Measurements from ENCODE around the gene ANKRD35.

DNA sequence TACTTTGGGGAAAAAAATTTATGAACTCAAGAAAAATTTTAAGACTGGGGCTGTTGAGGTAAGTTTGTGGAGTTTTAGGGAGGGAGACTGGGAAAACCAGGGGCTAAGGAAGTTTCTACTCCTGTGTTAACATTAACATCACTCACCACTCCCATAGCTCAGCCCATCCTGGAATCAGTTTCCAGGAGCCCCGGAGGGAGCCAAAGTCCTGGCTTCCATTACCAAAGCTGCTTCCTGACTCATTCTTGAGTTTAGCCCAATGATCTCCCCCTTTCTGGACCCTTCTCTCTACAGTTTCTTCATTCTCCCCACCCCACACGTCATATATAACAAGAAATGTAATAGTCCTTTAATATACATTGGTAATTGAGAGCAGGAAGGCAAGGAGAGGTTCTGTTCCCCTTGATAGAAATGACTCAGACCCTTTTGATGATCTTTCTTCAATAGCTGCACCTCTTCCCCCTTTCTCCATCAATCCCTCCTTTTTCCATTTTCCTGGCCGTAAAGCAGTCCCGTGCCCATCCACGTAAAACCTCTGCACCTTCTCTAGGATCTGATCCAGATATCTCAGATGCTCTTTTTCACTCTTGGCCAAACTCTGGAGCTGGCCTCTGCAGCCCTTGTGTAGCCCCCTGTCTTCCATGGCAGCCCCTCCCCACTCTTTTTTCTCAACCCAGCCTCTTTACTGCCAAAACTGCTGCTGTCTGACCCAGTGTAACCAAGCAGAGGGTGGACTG lies 22.2 kb downstream of the ANKRD35 start:
- no peak for TF ChIP-seq EZH2 (IDR thresholded peaks at IDR 0.05; ENCODE audit: borderline replicate concordance, low read length)
- TF ChIP-seq, protein P1, sequence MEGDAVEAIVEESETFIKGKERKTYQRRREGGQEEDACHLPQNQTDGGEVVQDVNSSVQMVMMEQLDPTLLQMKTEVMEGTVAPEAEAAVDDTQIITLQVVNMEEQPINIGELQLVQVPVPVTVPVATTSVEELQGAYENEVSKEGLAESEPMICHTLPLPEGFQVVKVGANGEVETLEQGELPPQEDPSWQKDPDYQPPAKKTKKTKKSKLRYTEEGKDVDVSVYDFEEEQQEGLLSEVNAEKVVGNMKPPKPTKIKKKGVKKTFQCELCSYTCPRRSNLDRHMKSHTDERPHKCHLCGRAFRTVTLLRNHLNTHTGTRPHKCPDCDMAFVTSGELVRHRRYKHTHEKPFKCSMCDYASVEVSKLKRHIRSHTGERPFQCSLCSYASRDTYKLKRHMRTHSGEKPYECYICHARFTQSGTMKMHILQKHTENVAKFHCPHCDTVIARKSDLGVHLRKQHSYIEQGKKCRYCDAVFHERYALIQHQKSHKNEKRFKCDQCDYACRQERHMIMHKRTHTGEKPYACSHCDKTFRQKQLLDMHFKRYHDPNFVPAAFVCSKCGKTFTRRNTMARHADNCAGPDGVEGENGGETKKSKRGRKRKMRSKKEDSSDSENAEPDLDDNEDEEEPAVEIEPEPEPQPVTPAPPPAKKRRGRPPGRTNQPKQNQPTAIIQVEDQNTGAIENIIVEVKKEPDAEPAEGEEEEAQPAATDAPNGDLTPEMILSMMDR (conservative IDR thresholded peaks at IDR 0.05 in 1 of 2, IDR thresholded peaks at IDR 0.05 in 1 of 2; ENCODE audit: extremely low read depth in 1 of 2, insufficient read depth in 1 of 2, low read depth in 1 of 2, low read length in 2 of 2): no peak

Measured in mammary epithelial cell (primary cell).